ENCODE data around the gene DDX24. TPM values are rescaled to one million over a fixed set of nuclear protein-coding genes. Genes with fewer than 3 reads are reported as not detected.

DDX24 gene
- total and polyA plus RNA-seq, 9 of the 15 experiments (the other 6 are each of a cell fraction or from before 2014, with no cell fraction given), result 82.4 to 175 (median 122) TPM

DNA sequence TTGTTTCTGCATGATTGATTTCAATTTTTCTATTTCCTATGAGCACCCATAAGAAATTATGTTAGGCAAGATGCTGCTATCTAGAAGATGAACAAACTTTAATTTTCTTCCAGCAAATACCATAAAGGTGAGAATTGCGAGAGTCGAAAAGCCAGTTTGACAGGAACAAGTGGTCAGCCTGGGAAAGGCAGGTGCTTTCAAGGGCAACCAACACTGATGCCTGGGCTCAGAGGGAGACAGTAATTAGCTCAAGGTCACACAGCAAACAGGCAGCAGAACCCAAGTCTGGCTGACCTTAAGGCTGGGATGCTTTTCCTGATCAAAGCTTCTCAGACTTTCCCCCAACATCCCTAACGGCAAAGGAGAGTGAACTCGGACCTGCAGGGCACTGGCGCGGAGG, 61.7 kb downstream of the DDX24 start:
- ChIA-PET POLR2A (interaction anchor here (0.6 kb wide), 1 partner anchor 46 kb away, joined by 3 read pairs; no protein-coding TSS in a partner anchor), CTCF (ENCODE audit: low intra/inter-chr PET ratio) (no interaction called here)
- Histone ChIP-seq H3K79me2 (ENCODE audit: control insufficient read depth, insufficient read depth, low read length) (no peaks in the 10 kb centered on the region), H3K9me1 (ENCODE audit: control insufficient read depth, insufficient read depth, low read length) (no peaks in the 10 kb centered on the region), H3K36me3 (ENCODE audit: control insufficient read depth, insufficient read depth, low read length) (no peaks in the 10 kb centered on the region), H4K20me1 (replicated peaks; ENCODE audit: control insufficient read depth, insufficient read depth, low read length) (no peaks in the 10 kb centered on the region), H3K27ac (ENCODE audit: extremely low read depth, low read depth, low read length) (no peak overlapping the region), H3K27me3 (ENCODE audit: control insufficient read depth in 2 of 2, insufficient read depth in 2 of 2, low read length in 2 of 2) (peaks cover 0 to 31% of the 10 kb centered on the region in 2 experiments; a peak in 3 of 5 replicates), H3K9ac (ENCODE audit: insufficient read depth in 1 of 2, low read depth in 2 of 2, low read length in 2 of 2) (no peak overlapping the region), H3K9me3 (replicated peaks; ENCODE audit: control insufficient read depth, insufficient read depth, low read depth, low read length) (no peaks in the 10 kb centered on the region), H3K4me2 (ENCODE audit: insufficient read depth, low read length) (no peak overlapping the region), H3K4me3 (no peak overlapping the region), H2AFZ (ENCODE audit: low read depth, low read length) (no peak overlapping the region), H3K4me1 (replicated peaks in 1 of 2; ENCODE audit: control insufficient read depth in 2 of 2, insufficient read depth in 2 of 2, low read length in 2 of 2) (no peaks in the 10 kb centered on the region)
- intact Hi-C loops (cut with micrococcal nuclease), result no loop called here
- no peak for ATAC-seq
- 7% methylated on average over 2 of the region's 6 CpGs for WGBS (ENCODE audit: insufficient coverage, low coverage, missing lambda C conversion rate)
- FAIRE-seq, result no peak
- in situ Hi-C loops (cut with MboI), result no loop called here
- BruUV-seq (replicated peaks), result no TSS peak
- no peak for DNase-seq (ENCODE audit: extremely low read depth in 1 of 4, low spot score in 3 of 4)
- TF ChIP-seq FOXP1 (CRISPR knock-in tag; IDR thresholded peaks at IDR 0.05) (no peak), ZFP36 (IDR thresholded peaks at IDR 0.05; ENCODE audit: low read depth, low read length, partially characterized antibody) (no peak), NCOA1 (IDR thresholded peaks at IDR 0.05; ENCODE audit: low read depth) (no peak), KLF1 (tag; IDR thresholded peaks at IDR 0.05) (no peak), MYC (IDR thresholded peaks at IDR 0.05; ENCODE audit: low read depth, low read length) (no peak), MYC (CRISPR knock-in tag; IDR thresholded peaks at IDR 0.05; ENCODE audit: borderline replicate concordance, low read depth) (no peak), SIN3B (IDR thresholded peaks at IDR 0.05; ENCODE audit: low read depth) (no peak), ETV5 (CRISPR knock-in tag; IDR thresholded peaks at IDR 0.05; ENCODE audit: low read depth) (no peak), CBX8 (IDR thresholded peaks at IDR 0.05; ENCODE audit: borderline replicate concordance, extremely low read depth, low read depth, low read length, poor library complexity, severe bottlenecking) (no peak), ZNF507 (tag; conservative IDR thresholded peaks at IDR 0.05) (no peak), ZNF77 (CRISPR knock-in tag; IDR thresholded peaks at IDR 0.05) (no peak), NR2C1 (IDR thresholded peaks at IDR 0.05) (no peak), NR2C1 (tag; IDR thresholded peaks at IDR 0.05) (no peak), NELFE (IDR thresholded peaks at IDR 0.05; ENCODE audit: insufficient read depth, insufficient read length) (no peak), GABPA (tag; conservative IDR thresholded peaks at IDR 0.05; ENCODE audit: low read depth) (no peak)
- TF ChIP-seq, protein P1, sequence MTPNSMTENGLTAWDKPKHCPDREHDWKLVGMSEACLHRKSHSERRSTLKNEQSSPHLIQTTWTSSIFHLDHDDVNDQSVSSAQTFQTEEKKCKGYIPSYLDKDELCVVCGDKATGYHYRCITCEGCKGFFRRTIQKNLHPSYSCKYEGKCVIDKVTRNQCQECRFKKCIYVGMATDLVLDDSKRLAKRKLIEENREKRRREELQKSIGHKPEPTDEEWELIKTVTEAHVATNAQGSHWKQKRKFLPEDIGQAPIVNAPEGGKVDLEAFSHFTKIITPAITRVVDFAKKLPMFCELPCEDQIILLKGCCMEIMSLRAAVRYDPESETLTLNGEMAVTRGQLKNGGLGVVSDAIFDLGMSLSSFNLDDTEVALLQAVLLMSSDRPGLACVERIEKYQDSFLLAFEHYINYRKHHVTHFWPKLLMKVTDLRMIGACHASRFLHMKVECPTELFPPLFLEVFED (CRISPR knock-in tag; conservative IDR thresholded peaks at IDR 0.05), result no peak
- TF ChIP-seq, protein P2, sequence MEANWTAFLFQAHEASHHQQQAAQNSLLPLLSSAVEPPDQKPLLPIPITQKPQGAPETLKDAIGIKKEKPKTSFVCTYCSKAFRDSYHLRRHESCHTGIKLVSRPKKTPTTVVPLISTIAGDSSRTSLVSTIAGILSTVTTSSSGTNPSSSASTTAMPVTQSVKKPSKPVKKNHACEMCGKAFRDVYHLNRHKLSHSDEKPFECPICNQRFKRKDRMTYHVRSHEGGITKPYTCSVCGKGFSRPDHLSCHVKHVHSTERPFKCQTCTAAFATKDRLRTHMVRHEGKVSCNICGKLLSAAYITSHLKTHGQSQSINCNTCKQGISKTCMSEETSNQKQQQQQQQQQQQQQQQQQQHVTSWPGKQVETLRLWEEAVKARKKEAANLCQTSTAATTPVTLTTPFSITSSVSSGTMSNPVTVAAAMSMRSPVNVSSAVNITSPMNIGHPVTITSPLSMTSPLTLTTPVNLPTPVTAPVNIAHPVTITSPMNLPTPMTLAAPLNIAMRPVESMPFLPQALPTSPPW (CRISPR knock-in tag; IDR thresholded peaks at IDR 0.05), result no peak
- TF ChIP-seq, protein P3, sequence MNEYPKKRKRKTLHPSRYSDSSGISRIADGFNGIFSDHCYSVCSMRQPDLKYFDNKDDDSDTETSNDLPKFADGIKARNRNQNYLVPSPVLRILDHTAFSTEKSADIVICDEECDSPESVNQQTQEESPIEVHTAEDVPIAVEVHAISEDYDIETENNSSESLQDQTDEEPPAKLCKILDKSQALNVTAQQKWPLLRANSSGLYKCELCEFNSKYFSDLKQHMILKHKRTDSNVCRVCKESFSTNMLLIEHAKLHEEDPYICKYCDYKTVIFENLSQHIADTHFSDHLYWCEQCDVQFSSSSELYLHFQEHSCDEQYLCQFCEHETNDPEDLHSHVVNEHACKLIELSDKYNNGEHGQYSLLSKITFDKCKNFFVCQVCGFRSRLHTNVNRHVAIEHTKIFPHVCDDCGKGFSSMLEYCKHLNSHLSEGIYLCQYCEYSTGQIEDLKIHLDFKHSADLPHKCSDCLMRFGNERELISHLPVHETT (CRISPR knock-in tag; conservative IDR thresholded peaks at IDR 0.05 in 1 of 2, IDR thresholded peaks at IDR 0.05 in 1 of 2), result no peak
- TF ChIP-seq, protein P4, sequence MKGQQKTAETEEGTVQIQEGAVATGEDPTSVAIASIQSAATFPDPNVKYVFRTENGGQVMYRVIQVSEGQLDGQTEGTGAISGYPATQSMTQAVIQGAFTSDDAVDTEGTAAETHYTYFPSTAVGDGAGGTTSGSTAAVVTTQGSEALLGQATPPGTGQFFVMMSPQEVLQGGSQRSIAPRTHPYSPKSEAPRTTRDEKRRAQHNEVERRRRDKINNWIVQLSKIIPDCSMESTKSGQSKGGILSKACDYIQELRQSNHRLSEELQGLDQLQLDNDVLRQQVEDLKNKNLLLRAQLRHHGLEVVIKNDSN (CRISPR knock-in tag; IDR thresholded peaks at IDR 0.05), result no peak
